ENCODE data around the gene MPDZ. TPM values are rescaled to one million over a fixed set of nuclear protein-coding genes. Genes with fewer than 3 reads are reported as not detected.

MPDZ gene
- total and polyA plus RNA-seq, 2 experiments from 2014 or later: 33.0 to 43.1 TPM

- TF ChIP-seq ETS1 (IDR thresholded peaks at IDR 0.05): no peak
Observed at GRCh38 chr9:13263511-13263910, 16.0 kb downstream of the MPDZ start (continued).

- Histone ChIP-seq H3K4me3 (no peak overlapping the region), H3K27ac (ENCODE audit: low read depth) (no peak overlapping the region), H3K27me3 (ENCODE audit: insufficient read depth) (no peaks in the 10 kb centered on the region), H3K79me2 (replicated peaks; ENCODE audit: insufficient read depth) (peaks cover 41% of the 10 kb centered on the region; the same call in 1 of the 2 replicates), H3K4me2 (no peak overlapping the region), H3K4me1 (ENCODE audit: insufficient read depth) (peaks cover 11% of the 10 kb centered on the region), H3F3A (replicated peaks; ENCODE audit: low read depth) (no peaks in the 10 kb centered on the region), H4K20me1 (replicated peaks; ENCODE audit: insufficient read depth) (no peaks in the 10 kb centered on the region), H2AFZ (no peak overlapping the region), H3K36me3 (ENCODE audit: insufficient read depth) (no peaks in the 10 kb centered on the region), H3K9me2 (ENCODE audit: insufficient read depth) (no peaks in the 10 kb centered on the region)
- DNase-seq (ENCODE audit: low spot score) (no peak), ATAC-seq (no peak)
- H3K27me3 Mint-ChIP-seq (ENCODE audit: insufficient read depth, low read depth, poor library complexity): peaks cover 1% of the 10 kb centered on the region
- H3K36me3 Mint-ChIP-seq (ENCODE audit: low read depth): peaks cover 19% of the 10 kb centered on the region; the same call in 2 of the 3 replicates
- peaks cover 6% of the 10 kb centered on the region; the same call in 2 of the 3 replicates for H3K9me3 Mint-ChIP-seq
- H3K4me3 Mint-ChIP-seq: no peak overlapping the region
- H3K27ac Mint-ChIP-seq: no peak overlapping the region
- peaks cover 6% of the 10 kb centered on the region; the same call in 2 of the 3 replicates for H3K4me1 Mint-ChIP-seq
- TF ChIP-seq NANOG (IDR thresholded peaks at IDR 0.05; ENCODE audit: borderline replicate concordance) (no peak), JUNB (IDR thresholded peaks at IDR 0.05; ENCODE audit: unreplicated experiment) (no peak), ZNF462 (CRISPR knock-in tag; IDR thresholded peaks at IDR 0.05) (no peak), STAT1 (IDR thresholded peaks at IDR 0.05; ENCODE audit: unreplicated experiment) (no peak), EZH2phosphoT487 (IDR thresholded peaks at IDR 0.05; ENCODE audit: unreplicated experiment) (no peak), CREB1 (CRISPR knock-in tag; IDR thresholded peaks at IDR 0.05; ENCODE audit: low read depth) (no peak), ETS1 (IDR thresholded peaks at IDR 0.05) (no peak), REST (IDR thresholded peaks at IDR 0.05; ENCODE audit: unreplicated experiment) (no peak), EZH2 (IDR thresholded peaks at IDR 0.05; ENCODE audit: low read depth, unreplicated experiment) (no peak), ZNF114 (CRISPR knock-in tag; IDR thresholded peaks at IDR 0.05) (no peak), POLR2AphosphoS5 (IDR thresholded peaks at IDR 0.05; ENCODE audit: low read depth) (no peak)
- TF ChIP-seq, protein P1, sequence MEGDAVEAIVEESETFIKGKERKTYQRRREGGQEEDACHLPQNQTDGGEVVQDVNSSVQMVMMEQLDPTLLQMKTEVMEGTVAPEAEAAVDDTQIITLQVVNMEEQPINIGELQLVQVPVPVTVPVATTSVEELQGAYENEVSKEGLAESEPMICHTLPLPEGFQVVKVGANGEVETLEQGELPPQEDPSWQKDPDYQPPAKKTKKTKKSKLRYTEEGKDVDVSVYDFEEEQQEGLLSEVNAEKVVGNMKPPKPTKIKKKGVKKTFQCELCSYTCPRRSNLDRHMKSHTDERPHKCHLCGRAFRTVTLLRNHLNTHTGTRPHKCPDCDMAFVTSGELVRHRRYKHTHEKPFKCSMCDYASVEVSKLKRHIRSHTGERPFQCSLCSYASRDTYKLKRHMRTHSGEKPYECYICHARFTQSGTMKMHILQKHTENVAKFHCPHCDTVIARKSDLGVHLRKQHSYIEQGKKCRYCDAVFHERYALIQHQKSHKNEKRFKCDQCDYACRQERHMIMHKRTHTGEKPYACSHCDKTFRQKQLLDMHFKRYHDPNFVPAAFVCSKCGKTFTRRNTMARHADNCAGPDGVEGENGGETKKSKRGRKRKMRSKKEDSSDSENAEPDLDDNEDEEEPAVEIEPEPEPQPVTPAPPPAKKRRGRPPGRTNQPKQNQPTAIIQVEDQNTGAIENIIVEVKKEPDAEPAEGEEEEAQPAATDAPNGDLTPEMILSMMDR (conservative IDR thresholded peaks at IDR 0.05; ENCODE audit: low read depth in 2 of 2): no peak
Observed at GRCh38 chr9:13252852-13253251, 26.6 kb downstream of the MPDZ start.

All from GM23338 (cell line).